GM18520 (cell line): ENCODE data around the gene XKR7.

Source experiments
- ATAC-seq: cut with Tn5 transposase; IDR thresholded peaks from one replicate; pipeline ENCODE4 v1.9.1; 2021; ENCODE audit not compliant: unreplicated experiment

XKR7 gene

GRCh38 chr20:31975874-31976273 lies 7.9 kb downstream of the XKR7 start:
- ATAC-seq, result no peak

- no peak for ATAC-seq
These were observed 9.1 kb downstream of the XKR7 start for GRCh38 chr20:31977080-31977479.

GRCh38 chr20:31979713-31980426 lies 11.9 kb downstream of the XKR7 start:
- ATAC-seq, result no peak

- no peak for ATAC-seq
These were observed 13.8 kb downstream of the XKR7 start for GRCh38 chr20:31981784-31982183.

GRCh38 chr20:31984981-31985471 lies 17.1 kb downstream of the XKR7 start:
- ATAC-seq, result no peak

- no peak for ATAC-seq
These were observed 19.8 kb downstream of the XKR7 start for GRCh38 chr20:31987744-31988143.

- no peak for ATAC-seq
These were observed 20.6 kb downstream of the XKR7 start for GRCh38 chr20:31988430-31989015.

- ATAC-seq, result no peak
These were observed 21.2 kb downstream of the XKR7 start for GRCh38 chr20:31989030-31989645.

- ATAC-seq, result no peak
These were observed 22.8 kb downstream of the XKR7 start for GRCh38 chr20:31990641-31991338.

GRCh38 chr20:31991339-31991705 lies 23.4 kb downstream of the XKR7 start:
- no peak for ATAC-seq

GRCh38 chr20:31992086-31992485 lies 24.1 kb downstream of the XKR7 start:
- no peak for ATAC-seq

- ATAC-seq, result no peak
These were observed 29.0 kb downstream of the XKR7 start for GRCh38 chr20:31996996-31997395.

GRCh38 chr20:31998246-31998645 lies 30.3 kb downstream of the XKR7 start:
- no peak for ATAC-seq

- ATAC-seq, result no peak
These were observed 35.4 kb downstream of the XKR7 start for GRCh38 chr20:32003325-32003724.

GRCh38 chr20:32004963-32005362 lies 37.0 kb downstream of the XKR7 start:
- ATAC-seq, result no peak

GRCh38 chr20:32006053-32006452 lies 38.1 kb downstream of the XKR7 start:
- no peak for ATAC-seq

GRCh38 chr20:32006841-32007786 lies 39.2 kb downstream of the XKR7 start:
- no peak for ATAC-seq

GRCh38 chr20:32007787-32008616 lies 40.1 kb downstream of the XKR7 start:
- ATAC-seq, result no peak

- ATAC-seq, result no peak
These were observed 41.6 kb downstream of the XKR7 start for GRCh38 chr20:32009564-32009963.

- no peak for ATAC-seq
These were observed 42.1 kb downstream of the XKR7 start, which contains the start of gene CCM2L for GRCh38 chr20:32010101-32010500. Gene CCM2L, plus strand, starts transcription at chr20:32010438. Its CDS starts 17 bp downstream, at chr20:32010455.
